Panc1 (cell line): Measurements from ENCODE around the gene GOLGA8J.
"Not testable (repeated sequence)": the region's sequence is repeated elsewhere in the genome, so short reads cannot be mapped to it uniquely, and the experiment has no call there.

Experiments used
- CTCF ChIP-seq: fragments of 450-650 bp; IDR thresholded peaks from 2 replicates; pipeline ENCODE4 v1.5.1; 2017; ENCODE audit warnings: mild to moderate bottlenecking
- POLR2AphosphoS5 ChIP-seq: IDR thresholded peaks from 2 replicates; pipeline ENCODE4 v1.6.1; 2012; ENCODE audit warnings: mild to moderate bottlenecking, low read depth, low read length, moderate library complexity
- SIN3A ChIP-seq: IDR thresholded peaks from 2 replicates; pipeline ENCODE4 v1.6.1; 2012; ENCODE audit warnings: low read depth, mild to moderate bottlenecking, low read length, moderate library complexity, borderline replicate concordance; ENCODE audit not compliant: insufficient read depth
- TCF7L2 ChIP-seq: IDR thresholded peaks from 2 replicates; pipeline ENCODE4 v1.6.1; 2011; ENCODE audit warnings: mild to moderate bottlenecking, low read depth, low read length, inconsistent platforms
- TF ChIP-seq, protein P1 (sequence below), 2 experiments: IDR thresholded peaks; 2 replicates each; pipeline ENCODE4 v1.6.1; 2011 to 2012; ENCODE audit warnings: low read depth in 2 of 2, control low read depth in 1 of 2, low read length in 1 of 2, mild to moderate bottlenecking in 1 of 2, moderate library complexity in 1 of 2; ENCODE audit not compliant: insufficient read depth in 1 of 2

DNA sequence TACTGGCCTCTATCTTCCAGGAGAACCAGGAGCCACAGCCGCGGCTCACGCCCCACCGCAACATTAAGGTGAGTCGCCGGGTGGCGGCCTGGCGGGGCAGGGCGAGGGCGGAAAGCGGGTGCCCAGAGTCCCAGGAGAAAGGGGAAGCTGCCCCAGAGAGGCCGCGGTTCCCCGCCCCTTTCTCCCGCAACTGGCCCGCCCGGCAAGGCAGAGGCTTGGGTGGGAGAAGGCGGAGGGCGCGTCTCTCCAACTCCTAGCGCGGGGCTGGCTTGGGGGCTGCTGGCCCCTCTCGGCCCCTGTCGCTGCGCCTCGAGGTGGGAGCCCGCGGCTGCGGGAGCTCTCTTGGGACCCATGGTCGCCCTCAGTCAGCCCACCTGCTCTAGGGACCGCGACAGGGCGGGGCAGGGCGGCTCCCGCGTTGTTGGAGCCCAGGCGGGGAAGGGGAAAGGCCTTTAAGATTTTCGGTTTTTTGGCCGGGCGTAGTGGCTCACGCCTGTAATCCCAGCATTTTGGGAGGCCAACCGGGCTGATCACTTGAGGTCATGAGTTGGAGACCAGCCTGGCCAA lies 21.3 kb downstream of the GOLGA8J start:
- not testable (repeated sequence) for TF ChIP-seq CTCF, POLR2AphosphoS5, TCF7L2, SIN3A
- TF ChIP-seq, protein P1, sequence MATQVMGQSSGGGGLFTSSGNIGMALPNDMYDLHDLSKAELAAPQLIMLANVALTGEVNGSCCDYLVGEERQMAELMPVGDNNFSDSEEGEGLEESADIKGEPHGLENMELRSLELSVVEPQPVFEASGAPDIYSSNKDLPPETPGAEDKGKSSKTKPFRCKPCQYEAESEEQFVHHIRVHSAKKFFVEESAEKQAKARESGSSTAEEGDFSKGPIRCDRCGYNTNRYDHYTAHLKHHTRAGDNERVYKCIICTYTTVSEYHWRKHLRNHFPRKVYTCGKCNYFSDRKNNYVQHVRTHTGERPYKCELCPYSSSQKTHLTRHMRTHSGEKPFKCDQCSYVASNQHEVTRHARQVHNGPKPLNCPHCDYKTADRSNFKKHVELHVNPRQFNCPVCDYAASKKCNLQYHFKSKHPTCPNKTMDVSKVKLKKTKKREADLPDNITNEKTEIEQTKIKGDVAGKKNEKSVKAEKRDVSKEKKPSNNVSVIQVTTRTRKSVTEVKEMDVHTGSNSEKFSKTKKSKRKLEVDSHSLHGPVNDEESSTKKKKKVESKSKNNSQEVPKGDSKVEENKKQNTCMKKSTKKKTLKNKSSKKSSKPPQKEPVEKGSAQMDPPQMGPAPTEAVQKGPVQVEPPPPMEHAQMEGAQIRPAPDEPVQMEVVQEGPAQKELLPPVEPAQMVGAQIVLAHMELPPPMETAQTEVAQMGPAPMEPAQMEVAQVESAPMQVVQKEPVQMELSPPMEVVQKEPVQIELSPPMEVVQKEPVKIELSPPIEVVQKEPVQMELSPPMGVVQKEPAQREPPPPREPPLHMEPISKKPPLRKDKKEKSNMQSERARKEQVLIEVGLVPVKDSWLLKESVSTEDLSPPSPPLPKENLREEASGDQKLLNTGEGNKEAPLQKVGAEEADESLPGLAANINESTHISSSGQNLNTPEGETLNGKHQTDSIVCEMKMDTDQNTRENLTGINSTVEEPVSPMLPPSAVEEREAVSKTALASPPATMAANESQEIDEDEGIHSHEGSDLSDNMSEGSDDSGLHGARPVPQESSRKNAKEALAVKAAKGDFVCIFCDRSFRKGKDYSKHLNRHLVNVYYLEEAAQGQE (IDR thresholded peaks at IDR 0.05; ENCODE audit: insufficient read depth in 1 of 2, low read depth in 2 of 2, low read length in 1 of 2), result not testable (repeated sequence)
